Skeletal muscle satellite cell (primary cell): ENCODE data around the gene SH3RF1.

Source experiments
- H3K27me3 ChIP-seq: 2 replicates; pipeline ENCODE4 v1.7.0; 2013; ENCODE audit warnings: low read length; ENCODE audit not compliant: control insufficient read depth, insufficient read depth
- H3K36me3 ChIP-seq: 2 replicates; pipeline ENCODE4 v1.7.0; 2013; ENCODE audit warnings: mild to moderate bottlenecking, control low read depth, low read length; ENCODE audit not compliant: insufficient read depth
- H3K4me1 ChIP-seq: 2 replicates; pipeline ENCODE4 v1.7.0; 2013; ENCODE audit warnings: low read length; ENCODE audit not compliant: control insufficient read depth, insufficient read depth
- H3K4me2 ChIP-seq: 2 replicates; pipeline ENCODE4 v1.7.0; 2013; ENCODE audit warnings: mild to moderate bottlenecking, low read length
- H3K4me3 ChIP-seq: 2 replicates; pipeline ENCODE4 v1.7.0; 2013; ENCODE audit warnings: low read length
- H3K9ac ChIP-seq: 2 replicates; pipeline ENCODE4 v1.7.0; 2013; ENCODE audit warnings: mild to moderate bottlenecking, low read depth, low read length, moderate library complexity
- H3K9me3 ChIP-seq: replicated peaks from 2 replicates; pipeline ENCODE4 v1.7.0; 2013; ENCODE audit warnings: mild to moderate bottlenecking, control low read depth, low read length

SH3RF1 gene

DNA sequence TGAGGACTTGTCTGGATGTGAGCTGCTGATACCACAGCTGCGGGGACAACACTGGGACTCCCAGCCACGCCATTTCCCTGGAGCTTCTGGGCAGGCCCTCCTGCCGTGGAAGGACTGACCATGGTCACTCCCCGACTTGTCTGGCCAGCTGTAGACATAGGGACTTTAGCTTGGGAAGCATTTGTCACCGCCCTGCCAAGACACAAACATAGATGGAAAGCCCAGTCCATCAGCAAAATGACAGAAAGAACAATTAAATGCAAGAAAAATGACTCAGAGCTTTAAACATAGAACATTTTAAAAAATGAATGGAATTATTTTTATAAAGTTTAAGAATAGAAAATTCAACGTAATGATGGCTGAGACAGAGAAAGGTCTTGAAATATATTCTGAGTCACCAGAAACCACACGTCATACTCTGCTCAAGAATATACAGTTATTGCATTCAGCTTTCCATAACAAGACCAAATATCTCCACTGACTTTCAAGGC lies 153.1 kb downstream of the SH3RF1 start:
- H3K9ac ChIP-seq: peak overlapping the region; percentile 42
- peak overlapping the region; percentile 1 for H3K4me3 ChIP-seq
- peaks cover 61% of the 10 kb centered on the region for H3K36me3 ChIP-seq
- H3K4me2 ChIP-seq: peak overlapping the region; percentile 20
- H3K4me1 ChIP-seq: peaks cover 32% of the 10 kb centered on the region
- no peaks in the 10 kb centered on the region for H3K27me3 ChIP-seq
- H3K9me3 ChIP-seq: no peaks in the 10 kb centered on the region

GRCh38 chr4:169116270-169116901 lies 154.4 kb downstream of the SH3RF1 start:
- peak overlapping the region; percentile 62 for H3K9ac ChIP-seq
- H3K4me2 ChIP-seq: peak overlapping the region; percentile 22
- no peak overlapping the region for H3K4me3 ChIP-seq
- H3K27me3 ChIP-seq: no peaks in the 10 kb centered on the region
- H3K36me3 ChIP-seq: peaks cover 49% of the 10 kb centered on the region
- H3K4me1 ChIP-seq: peaks cover 32% of the 10 kb centered on the region
- no peaks in the 10 kb centered on the region for H3K9me3 ChIP-seq

DNA sequence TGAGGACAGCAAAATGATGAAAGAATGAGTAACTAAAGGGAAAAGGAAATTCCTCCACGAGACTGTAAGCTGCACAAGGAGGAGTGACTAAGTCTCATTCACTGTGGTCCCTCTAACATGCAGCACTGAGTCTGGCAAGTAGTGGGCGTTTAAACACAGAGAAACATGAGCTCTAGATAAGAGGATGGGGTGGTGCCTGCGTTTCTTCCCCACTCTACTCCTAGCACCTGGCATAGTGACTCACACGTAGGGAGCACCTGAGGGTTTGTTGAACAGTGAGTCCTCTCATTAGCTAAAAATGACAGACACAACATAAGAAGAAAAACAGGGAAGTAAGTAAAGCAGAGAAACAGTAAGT lies 154.9 kb downstream of the SH3RF1 start:
- peak overlapping the region; percentile 62 for H3K9ac ChIP-seq
- H3K27me3 ChIP-seq: no peaks in the 10 kb centered on the region
- H3K4me2 ChIP-seq: peak overlapping the region; percentile 54
- no peaks in the 10 kb centered on the region for H3K9me3 ChIP-seq
- H3K4me1 ChIP-seq: peaks cover 32% of the 10 kb centered on the region
- no peak overlapping the region for H3K4me3 ChIP-seq
- H3K36me3 ChIP-seq: peaks cover 43% of the 10 kb centered on the region

DNA sequence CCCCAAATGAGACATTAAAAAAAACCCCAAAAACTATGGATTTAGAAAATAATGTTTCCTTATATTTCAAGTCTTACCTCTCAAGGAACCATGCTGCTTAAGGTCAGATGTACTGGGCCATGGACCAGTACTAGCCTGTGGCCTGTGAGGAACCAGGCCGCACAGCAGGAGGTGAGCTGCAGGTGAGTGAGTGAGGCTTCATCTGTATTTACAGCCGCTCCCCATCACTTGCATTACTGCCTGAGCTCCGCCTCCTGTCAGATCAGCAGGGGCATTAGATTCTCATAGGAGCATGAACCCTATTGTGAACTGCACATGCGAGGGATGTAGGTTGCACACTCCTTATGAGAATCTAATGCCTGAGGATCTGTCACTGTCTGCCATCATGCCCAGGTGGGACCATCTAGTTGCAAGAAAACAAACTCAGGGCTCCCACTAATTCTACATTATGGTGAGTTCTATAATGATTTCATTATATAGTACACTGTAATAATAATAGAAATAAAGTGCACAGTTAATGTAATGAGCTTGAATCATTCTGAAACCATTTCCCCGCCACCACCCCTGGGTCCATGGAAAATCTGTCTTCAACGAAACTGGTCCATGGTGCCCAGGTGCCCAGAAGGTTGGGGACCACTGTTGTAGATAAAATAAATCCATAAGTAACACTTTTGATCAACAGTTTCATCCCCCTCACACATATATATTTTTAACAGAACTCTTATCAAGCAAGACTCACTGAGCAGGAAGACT lies 155.4 kb downstream of the SH3RF1 start:
- H3K4me3 ChIP-seq: no peak overlapping the region
- no peaks in the 10 kb centered on the region for H3K9me3 ChIP-seq
- H3K4me2 ChIP-seq: peak overlapping the region; percentile 54
- peaks cover 36% of the 10 kb centered on the region for H3K4me1 ChIP-seq
- no peaks in the 10 kb centered on the region for H3K27me3 ChIP-seq
- peak overlapping the region; percentile 48 for H3K9ac ChIP-seq
- peaks cover 43% of the 10 kb centered on the region for H3K36me3 ChIP-seq

DNA sequence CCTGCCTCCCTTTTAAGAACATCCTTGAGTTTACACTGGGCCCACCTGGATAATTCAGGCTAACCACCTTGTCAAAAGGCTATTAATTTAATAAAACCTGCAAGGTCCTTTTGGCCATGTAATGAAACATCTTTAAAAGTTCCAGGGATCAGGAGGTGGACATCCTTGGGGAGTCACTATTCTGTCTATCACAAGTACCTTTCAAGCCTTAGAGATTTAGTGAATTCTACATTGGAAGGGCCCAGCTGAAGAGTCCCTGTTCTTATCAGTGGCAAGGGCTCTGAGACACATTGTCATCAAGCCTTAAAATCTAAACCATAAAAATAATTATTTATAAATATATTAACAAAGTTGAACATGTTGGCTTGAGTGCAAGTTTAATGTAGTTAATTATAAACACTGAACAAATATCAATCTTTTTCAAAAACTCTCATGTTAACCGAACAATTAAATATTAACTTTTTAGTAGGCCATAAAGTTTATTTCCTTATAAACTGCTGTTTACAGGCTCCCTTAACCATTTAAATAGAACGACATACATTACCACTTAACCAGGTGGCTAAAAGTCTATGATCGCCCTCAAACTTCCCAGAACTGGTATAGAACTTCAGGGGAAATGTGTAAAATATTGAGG lies 156.3 kb downstream of the SH3RF1 start:
- no peak overlapping the region for H3K4me2 ChIP-seq
- H3K9ac ChIP-seq: no peak overlapping the region
- H3K27me3 ChIP-seq: no peaks in the 10 kb centered on the region
- H3K9me3 ChIP-seq: no peaks in the 10 kb centered on the region
- peaks cover 36% of the 10 kb centered on the region for H3K4me1 ChIP-seq
- peaks cover 36% of the 10 kb centered on the region for H3K36me3 ChIP-seq
- H3K4me3 ChIP-seq: no peak overlapping the region

DNA sequence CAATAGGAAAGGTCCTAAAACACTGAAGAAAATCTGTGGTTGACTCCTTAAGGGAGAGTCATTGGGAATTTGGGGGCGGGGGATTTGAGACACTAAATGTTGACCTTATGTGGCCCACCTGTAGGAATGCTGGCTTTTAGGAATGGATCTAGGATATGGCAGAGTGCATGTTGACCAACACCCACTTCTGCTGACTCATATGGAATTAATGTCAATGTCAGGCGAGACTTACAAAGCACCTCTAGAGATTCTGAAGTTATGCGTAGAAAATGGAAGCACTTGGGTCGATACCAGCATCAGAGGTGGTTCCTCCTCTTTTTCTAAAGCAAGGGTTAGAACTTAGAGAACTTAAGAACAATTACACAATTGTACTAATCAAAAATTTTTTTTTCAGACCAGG lies 160.1 kb downstream of the SH3RF1 start:
- Histone ChIP-seq H3K4me3 (no peak overlapping the region), H3K4me1 (peaks cover 12% of the 10 kb centered on the region), H3K36me3 (peaks cover 53% of the 10 kb centered on the region), H3K9ac (no peak overlapping the region), H3K9me3 (no peaks in the 10 kb centered on the region), H3K4me2 (no peak overlapping the region), H3K27me3 (no peaks in the 10 kb centered on the region)

GRCh38 chr4:169109035-169109675 lies 161.6 kb downstream of the SH3RF1 start:
- Histone ChIP-seq H3K9ac (no peak overlapping the region), H3K36me3 (peaks cover 59% of the 10 kb centered on the region), H3K4me3 (no peak overlapping the region), H3K4me1 (peaks cover 7% of the 10 kb centered on the region), H3K9me3 (no peaks in the 10 kb centered on the region), H3K27me3 (no peaks in the 10 kb centered on the region), H3K4me2 (no peak overlapping the region)

DNA sequence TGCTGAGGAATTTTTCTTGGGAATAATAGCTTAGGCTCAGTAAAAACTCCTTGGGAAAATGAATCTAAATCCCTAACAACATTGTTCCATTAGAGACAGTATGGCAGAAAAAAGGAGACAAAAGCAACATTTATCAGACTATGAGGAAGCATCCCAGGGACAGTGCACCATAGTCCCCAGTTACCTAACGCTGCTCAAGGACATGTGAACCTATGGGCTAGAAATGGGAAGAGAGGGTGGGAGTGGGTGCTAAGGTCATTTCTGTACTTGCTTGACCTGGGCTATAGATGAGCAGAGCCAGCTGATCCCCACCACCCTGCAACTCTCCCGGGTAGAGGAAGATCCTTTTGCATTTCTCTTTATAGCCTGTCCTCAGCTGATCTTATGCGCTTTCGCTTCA lies 162.5 kb downstream of the SH3RF1 start:
- no peak overlapping the region for H3K4me2 ChIP-seq
- H3K4me3 ChIP-seq: no peak overlapping the region
- H3K4me1 ChIP-seq: peaks cover 12% of the 10 kb centered on the region
- no peak overlapping the region for H3K9ac ChIP-seq
- H3K36me3 ChIP-seq: peaks cover 55% of the 10 kb centered on the region
- H3K27me3 ChIP-seq: no peaks in the 10 kb centered on the region
- no peaks in the 10 kb centered on the region for H3K9me3 ChIP-seq

DNA sequence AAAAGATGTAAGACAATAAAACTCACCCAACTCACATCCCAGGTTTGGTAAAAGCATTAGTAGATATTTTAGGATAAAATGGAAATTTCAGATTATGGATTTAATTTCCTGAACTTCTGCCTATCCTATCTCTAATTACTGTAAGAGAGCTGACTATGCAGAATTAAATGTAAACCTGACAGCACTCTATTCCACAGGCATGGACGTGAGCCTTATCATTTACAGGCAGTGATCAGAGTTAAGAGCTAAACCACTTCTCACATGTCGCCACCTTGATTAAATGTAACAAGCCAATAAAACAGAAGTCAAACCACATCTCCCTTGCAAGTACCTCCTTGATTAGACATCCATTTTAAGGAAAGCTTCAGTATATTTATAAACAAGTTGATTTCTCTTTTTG lies 163.2 kb downstream of the SH3RF1 start:
- no peak overlapping the region for H3K4me3 ChIP-seq
- H3K4me1 ChIP-seq: peaks cover 12% of the 10 kb centered on the region
- H3K27me3 ChIP-seq: no peaks in the 10 kb centered on the region
- no peak overlapping the region for H3K9ac ChIP-seq
- no peak overlapping the region for H3K4me2 ChIP-seq
- peaks cover 56% of the 10 kb centered on the region for H3K36me3 ChIP-seq
- H3K9me3 ChIP-seq: no peaks in the 10 kb centered on the region

- no peaks in the 10 kb centered on the region for H3K9me3 ChIP-seq
- H3K9ac ChIP-seq: no peak overlapping the region
- peaks cover 12% of the 10 kb centered on the region for H3K4me1 ChIP-seq
- peaks cover 56% of the 10 kb centered on the region for H3K36me3 ChIP-seq
- no peak overlapping the region for H3K4me2 ChIP-seq
- H3K4me3 ChIP-seq: no peak overlapping the region
- H3K27me3 ChIP-seq: no peaks in the 10 kb centered on the region
These were observed 164.0 kb downstream of the SH3RF1 start for GRCh38 chr4:169106696-169107229.

DNA sequence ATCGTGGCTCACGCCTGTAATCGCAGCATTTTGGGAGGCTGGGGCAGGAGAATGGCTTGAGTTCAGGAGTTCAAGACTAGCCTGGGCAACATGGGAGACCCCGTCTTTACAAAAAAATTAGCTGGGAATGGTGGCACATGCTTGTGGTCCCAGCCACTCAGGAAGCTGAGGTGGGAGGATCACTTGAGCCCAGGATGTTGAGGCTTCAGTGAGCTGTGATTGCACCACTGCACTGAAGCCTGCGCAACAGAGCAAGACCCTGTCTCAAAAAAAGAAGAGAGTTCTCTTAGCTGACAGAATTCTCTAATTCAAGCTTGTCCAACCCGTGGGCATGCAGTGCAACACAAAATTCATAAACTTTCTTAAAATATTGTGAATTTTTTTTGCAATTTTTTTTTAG lies 165.1 kb downstream of the SH3RF1 start:
- Histone ChIP-seq H3K4me1 (peaks cover 9% of the 10 kb centered on the region), H3K9ac (no peak overlapping the region), H3K4me2 (no peak overlapping the region), H3K27me3 (no peaks in the 10 kb centered on the region), H3K36me3 (peaks cover 61% of the 10 kb centered on the region), H3K4me3 (no peak overlapping the region), H3K9me3 (no peaks in the 10 kb centered on the region)
